OCI-LY7 (cell line): Measurements from ENCODE around the gene ADPRH. TPM values are rescaled to one million over a fixed set of nuclear protein-coding genes. Genes with fewer than 3 reads are reported as not detected.

ENCODE experiments used
- BruUV-seq: library from RNA; stranded (reverse); fragments of 400-500 nt; replicated peaks from 2 replicates; lab custom pipeline; 2021; lab: Mats Ljungman, UMichigan
- CTCF ChIA-PET: fragments of 300-600 bp; sonication (Branson Sonifier 250); formaldehyde crosslinking; loops from one replicate; lab custom pipeline; 2022; ENCODE audit warnings: antibody characterized with exemption; ENCODE audit not compliant: unreplicated experiment; lab: Charles Lee
- POLR2A ChIA-PET: fragments of 300-600 bp; sonication (Branson Sonifier 250); formaldehyde crosslinking; loops from one replicate; lab custom pipeline; 2022; ENCODE audit warnings: antibody characterized with exemption; lab: Charles Lee
- DNase-seq: peaks from one replicate; pipeline ENCODE4 v3.0.0-alpha.2; 2015; ENCODE audit warnings: low spot score
- H2AFZ ChIP-seq: fragments of 200-600 bp; sonication (generic), shearing (Covaris generic); 2 replicates; pipeline ENCODE4 v1.6.1; 2014; ENCODE audit warnings: mild to moderate bottlenecking, antibody characterized with exemption, low read length, moderate library complexity
- H3K27ac ChIP-seq: fragments of 200-600 bp; sonication (generic); 2 replicates; pipeline ENCODE4 v1.5.1; 2014; ENCODE audit warnings: mixed run types, low read depth, mild to moderate bottlenecking, moderate library complexity, low read length, inconsistent platforms; ENCODE audit not compliant: poor library complexity, severe bottlenecking
- H3K36me3 ChIP-seq: fragments of 200-600 bp; sonication (generic); 2 replicates; pipeline ENCODE4 v1.6.1; 2014; ENCODE audit warnings: mild to moderate bottlenecking, antibody characterized with exemption, low read length, moderate library complexity, mixed read lengths; ENCODE audit not compliant: insufficient read depth
- H3K4me1 ChIP-seq: fragments of 200-600 bp; sonication (generic); 2 replicates; pipeline ENCODE4 v1.5.1; 2014; ENCODE audit warnings: mild to moderate bottlenecking, low read length; ENCODE audit not compliant: insufficient read depth, poor library complexity, severe bottlenecking
- H3K4me2 ChIP-seq: fragments of 200-600 bp; sonication (generic); 2 replicates; pipeline ENCODE4 v1.6.1; 2014; ENCODE audit warnings: mild to moderate bottlenecking, low read length
- H3K4me3 ChIP-seq: fragments of 200-600 bp; sonication (generic); 2 replicates; pipeline ENCODE4 v1.5.1; 2014; ENCODE audit warnings: mild to moderate bottlenecking, low read depth, low read length; ENCODE audit not compliant: poor library complexity, severe bottlenecking
- H3K79me2 ChIP-seq: fragments of 200-600 bp; sonication (generic); 2 replicates; pipeline ENCODE4 v1.6.1; 2016; ENCODE audit warnings: low read depth, mild to moderate bottlenecking, low read length, moderate library complexity, mixed read lengths; ENCODE audit not compliant: insufficient read depth
- H3K9me2 ChIP-seq: fragments of 200-600 bp; sonication (generic); 2 replicates; pipeline ENCODE4 v1.6.1; 2016; ENCODE audit warnings: mild to moderate bottlenecking, low read length, mixed read lengths; ENCODE audit not compliant: insufficient read depth
- H3K9me3 ChIP-seq: fragments of 200-600 bp; sonication (generic); 2 replicates; pipeline ENCODE4 v1.6.1; 2014; ENCODE audit warnings: mild to moderate bottlenecking, mixed run types, low read length, mixed read lengths
- H4K20me1 ChIP-seq: fragments of 200-600 bp; sonication (generic); 2 replicates; pipeline ENCODE4 v1.6.1; 2014; ENCODE audit warnings: mild to moderate bottlenecking, antibody characterized with exemption, low read length, moderate library complexity, mixed read lengths; ENCODE audit not compliant: insufficient read depth
- EZH2phosphoT487 ChIP-seq: fragments of 200-600 bp; sonication (generic); IDR thresholded peaks from 2 replicates; pipeline ENCODE4 v1.6.1; 2018; ENCODE audit warnings: low read depth, borderline replicate concordance, mild to moderate bottlenecking, mixed run types, antibody characterized with exemption, low read length, moderate library complexity, mixed read lengths
- intact Hi-C: fragments of 100-400 bp; cut with micrococcal nuclease; formaldehyde crosslinking; loops from one replicate; pipeline ENCODE4 v1.10.0; 2022; ENCODE audit not compliant: unreplicated experiment
- total RNA-seq, 2 experiments: library from RNA; depleted of rRNA in 1 of 2; stranded (reverse); fragments of >200 nt in 1 of 2; shearing (Covaris generic) in 1 of 2; gene quantifications; 2 replicates each; pipeline ENCODE4 v1.2.3, GENCODE V29; 2014 to 2022
- TF ChIP-seq, protein P1 (sequence below): fragments of 200-600 bp; sonication (generic); conservative IDR thresholded peaks from 2 replicates; pipeline ENCODE4 v1.5.1; 2014; ENCODE audit warnings: mild to moderate bottlenecking, antibody characterized with exemption, low read length, moderate library complexity, mixed read lengths

ADPRH gene
- total RNA-seq, 2 experiments from 2014 or later: not detected

DNA sequence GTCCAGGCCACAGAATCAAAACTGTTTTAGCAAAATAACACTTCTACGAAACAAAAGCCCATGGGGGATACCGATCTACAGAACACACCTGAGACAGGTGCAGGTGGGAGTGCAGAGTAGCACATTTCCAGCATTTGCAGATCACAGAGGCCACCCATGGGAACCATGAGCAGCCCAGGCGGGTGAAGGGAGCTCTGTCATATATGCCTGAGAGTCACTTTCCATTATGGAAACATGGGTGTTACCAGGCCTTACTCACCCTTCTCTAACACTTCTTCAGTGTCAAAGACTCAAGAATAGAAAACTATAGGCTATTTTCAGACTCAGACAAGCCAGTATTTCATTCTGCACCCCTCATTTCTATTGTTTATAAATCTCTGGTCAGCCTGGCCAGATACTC is 21.9 kb downstream of the ADPRH start:
- Histone ChIP-seq H3K36me3 (no peaks in the 10 kb centered on the region), H3K4me1 (no peaks in the 10 kb centered on the region), H3K9me2 (no peaks in the 10 kb centered on the region), H4K20me1 (no peaks in the 10 kb centered on the region), H3K27ac (no peak overlapping the region), H3K4me2 (no peak overlapping the region), H3K4me3 (no peak overlapping the region), H3K9me3 (no peaks in the 10 kb centered on the region), H3K79me2 (no peaks in the 10 kb centered on the region), H2AFZ (no peak overlapping the region)
- TF ChIP-seq EZH2phosphoT487: no peak
- TF ChIP-seq, protein P1, sequence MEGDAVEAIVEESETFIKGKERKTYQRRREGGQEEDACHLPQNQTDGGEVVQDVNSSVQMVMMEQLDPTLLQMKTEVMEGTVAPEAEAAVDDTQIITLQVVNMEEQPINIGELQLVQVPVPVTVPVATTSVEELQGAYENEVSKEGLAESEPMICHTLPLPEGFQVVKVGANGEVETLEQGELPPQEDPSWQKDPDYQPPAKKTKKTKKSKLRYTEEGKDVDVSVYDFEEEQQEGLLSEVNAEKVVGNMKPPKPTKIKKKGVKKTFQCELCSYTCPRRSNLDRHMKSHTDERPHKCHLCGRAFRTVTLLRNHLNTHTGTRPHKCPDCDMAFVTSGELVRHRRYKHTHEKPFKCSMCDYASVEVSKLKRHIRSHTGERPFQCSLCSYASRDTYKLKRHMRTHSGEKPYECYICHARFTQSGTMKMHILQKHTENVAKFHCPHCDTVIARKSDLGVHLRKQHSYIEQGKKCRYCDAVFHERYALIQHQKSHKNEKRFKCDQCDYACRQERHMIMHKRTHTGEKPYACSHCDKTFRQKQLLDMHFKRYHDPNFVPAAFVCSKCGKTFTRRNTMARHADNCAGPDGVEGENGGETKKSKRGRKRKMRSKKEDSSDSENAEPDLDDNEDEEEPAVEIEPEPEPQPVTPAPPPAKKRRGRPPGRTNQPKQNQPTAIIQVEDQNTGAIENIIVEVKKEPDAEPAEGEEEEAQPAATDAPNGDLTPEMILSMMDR: no peak
- no peak for DNase-seq
- no TSS peak for BruUV-seq
- ChIA-PET POLR2A (interaction anchor here (0.5 kb wide), 1 partner anchor 83 kb away, joined by 4 read pairs; no protein-coding TSS in a partner anchor), CTCF (no interaction called here)
- intact Hi-C loops: no loop called here

GRCh38 chr3:119602676-119603075 is 23.4 kb downstream of the ADPRH start:
- no peak for TF ChIP-seq EZH2phosphoT487
- TF ChIP-seq, protein P1: no peak
- POLR2A ChIA-PET: no interaction called here
- Histone ChIP-seq H3K9me3 (no peaks in the 10 kb centered on the region), H3K27ac (no peak overlapping the region), H4K20me1 (no peaks in the 10 kb centered on the region), H3K4me1 (no peaks in the 10 kb centered on the region), H3K4me2 (no peak overlapping the region), H3K79me2 (no peaks in the 10 kb centered on the region), H2AFZ (no peak overlapping the region), H3K4me3 (no peak overlapping the region), H3K36me3 (no peaks in the 10 kb centered on the region), H3K9me2 (no peaks in the 10 kb centered on the region)
- CTCF ChIA-PET: no interaction called here
- no peak for DNase-seq
- intact Hi-C loops: no loop called here
- BruUV-seq: no TSS peak

DNA sequence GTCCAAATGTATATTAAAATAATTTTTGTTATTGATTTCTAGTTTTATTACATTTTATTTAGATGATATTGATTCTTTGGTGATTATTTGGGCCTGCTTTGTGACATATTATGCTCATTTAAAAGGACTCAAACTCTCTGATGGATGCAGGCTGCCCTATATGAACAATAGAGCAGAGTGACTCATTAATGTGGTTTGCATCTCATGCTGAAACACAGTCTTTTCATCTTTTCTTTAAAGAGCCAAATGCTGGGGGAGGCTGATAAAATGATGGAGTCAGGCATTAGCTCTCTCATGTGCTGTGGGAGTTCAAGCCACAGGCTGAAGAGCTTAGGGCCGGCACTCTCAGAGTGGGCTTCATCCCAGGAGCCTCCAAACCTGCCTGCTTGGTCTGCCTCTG is 25.6 kb downstream of the ADPRH start:
- H3K4me3 ChIP-seq: no peak overlapping the region
- no peaks in the 10 kb centered on the region for H3K4me1 ChIP-seq
- TF ChIP-seq, protein P1: no peak
- TF ChIP-seq EZH2phosphoT487: no peak
- POLR2A ChIA-PET: no interaction called here
- H3K36me3 ChIP-seq: no peaks in the 10 kb centered on the region
- BruUV-seq: no TSS peak
- no peak overlapping the region for H3K27ac ChIP-seq
- DNase-seq: no peak
- intact Hi-C loops: no loop called here
- H3K4me2 ChIP-seq: no peak overlapping the region
- no peaks in the 10 kb centered on the region for H3K79me2 ChIP-seq
- H2AFZ ChIP-seq: no peak overlapping the region
- no peaks in the 10 kb centered on the region for H3K9me3 ChIP-seq
- no peaks in the 10 kb centered on the region for H3K9me2 ChIP-seq
- CTCF ChIA-PET: no interaction called here
- no peaks in the 10 kb centered on the region for H4K20me1 ChIP-seq
